OCI-LY3 (cell line): Measurements from ENCODE around the gene ZDHHC15.

Experiments
- EZH2phosphoT487 ChIP-seq: fragments of 200-600 bp; shearing (Covaris generic); IDR thresholded peaks from 2 replicates; pipeline ENCODE4 v1.6.1; 2018; ENCODE audit warnings: antibody characterized with exemption, mixed run types, low read depth
- TF ChIP-seq, protein P1 (sequence below): fragments of 200-600, 300-600 bp; sonication (generic); IDR thresholded peaks from 2 replicates; pipeline ENCODE4 v1.5.1; 2014; ENCODE audit warnings: antibody characterized with exemption, low read length, low read depth

DNA sequence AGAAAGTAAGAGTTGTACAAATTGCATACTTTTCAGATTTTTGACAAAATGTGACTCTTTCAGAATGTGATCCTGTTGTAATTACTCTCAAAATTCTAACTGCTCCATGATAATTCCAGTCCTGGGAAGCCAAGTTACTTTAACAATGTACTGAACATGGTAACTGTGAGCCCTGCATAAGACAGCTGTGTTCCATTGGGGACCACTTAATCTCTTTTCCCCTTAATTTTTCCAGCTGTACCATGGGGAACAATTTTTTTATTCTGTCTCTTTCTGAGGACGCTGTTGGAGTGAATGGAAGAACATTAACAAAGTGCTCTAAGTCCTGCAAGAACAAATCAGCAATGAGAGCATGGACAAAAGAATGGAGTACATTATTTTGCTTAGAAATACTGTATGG, 153.1 kb downstream of the ZDHHC15 start:
- TF ChIP-seq, protein P1, sequence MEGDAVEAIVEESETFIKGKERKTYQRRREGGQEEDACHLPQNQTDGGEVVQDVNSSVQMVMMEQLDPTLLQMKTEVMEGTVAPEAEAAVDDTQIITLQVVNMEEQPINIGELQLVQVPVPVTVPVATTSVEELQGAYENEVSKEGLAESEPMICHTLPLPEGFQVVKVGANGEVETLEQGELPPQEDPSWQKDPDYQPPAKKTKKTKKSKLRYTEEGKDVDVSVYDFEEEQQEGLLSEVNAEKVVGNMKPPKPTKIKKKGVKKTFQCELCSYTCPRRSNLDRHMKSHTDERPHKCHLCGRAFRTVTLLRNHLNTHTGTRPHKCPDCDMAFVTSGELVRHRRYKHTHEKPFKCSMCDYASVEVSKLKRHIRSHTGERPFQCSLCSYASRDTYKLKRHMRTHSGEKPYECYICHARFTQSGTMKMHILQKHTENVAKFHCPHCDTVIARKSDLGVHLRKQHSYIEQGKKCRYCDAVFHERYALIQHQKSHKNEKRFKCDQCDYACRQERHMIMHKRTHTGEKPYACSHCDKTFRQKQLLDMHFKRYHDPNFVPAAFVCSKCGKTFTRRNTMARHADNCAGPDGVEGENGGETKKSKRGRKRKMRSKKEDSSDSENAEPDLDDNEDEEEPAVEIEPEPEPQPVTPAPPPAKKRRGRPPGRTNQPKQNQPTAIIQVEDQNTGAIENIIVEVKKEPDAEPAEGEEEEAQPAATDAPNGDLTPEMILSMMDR = no peak
- TF ChIP-seq EZH2phosphoT487 = no peak
